Peyer's patch (tissue), 4 donors: Measurements from ENCODE around the gene C16orf90. TPM values are rescaled to one million over a fixed set of nuclear protein-coding genes. Genes with fewer than 3 reads are reported as not detected.

Experiments
- DNase-seq, 3 donors: peaks; one replicate each; pipeline ENCODE4 v3.0.0-alpha.2; 2017 to 2019
- H3K27ac ChIP-seq, 4 donors: fragments of 200-600 bp; sonication (generic); one replicate each; pipeline ENCODE4 v1.5.1; 2016 to 2019
- H3K27me3 ChIP-seq, 2 donors: fragments of 200-600 bp; sonication (generic); one replicate each; pipeline ENCODE4 v1.5.1; 2019
- H3K36me3 ChIP-seq, 3 donors: fragments of 200-600 bp; sonication (generic); one replicate each; pipeline ENCODE4 v1.5.1; 2016 to 2019
- H3K4me1 ChIP-seq, 4 donors: fragments of 200-600 bp; sonication (generic); one replicate each; pipeline ENCODE4 v1.5.1; 2016 to 2019
- H3K4me3 ChIP-seq, 4 donors: fragments of 200-600 bp; sonication (generic); 1 replicate in 3 of 4; 2 replicates in 1 of 4; pipeline ENCODE4 v1.5.1; 2016 to 2019; ENCODE audit warnings: mild to moderate bottlenecking in 1 of 4
- H3K9me3 ChIP-seq, 4 donors: fragments of 200-600 bp; sonication (generic); one replicate each; pipeline ENCODE4 v1.5.1; 2016 to 2019; ENCODE audit warnings: mild to moderate bottlenecking in 1 of 4
- CTCF ChIP-seq, 6 experiments: fragments of 450-650 bp in 4 of 6; fragments of 200-600 bp in 2 of 6; sonication (generic) in 1 of 6; IDR thresholded peaks; one replicate each; pipeline ENCODE4 v1.5.1; 2017 to 2019; ENCODE audit warnings: antibody characterized with exemption in 6 of 6, mild to moderate bottlenecking in 3 of 6, moderate library complexity in 1 of 6
- POLR2A ChIP-seq, 2 donors: fragments of 450-650 bp; IDR thresholded peaks; one replicate each; pipeline ENCODE4 v1.5.1; 2017; ENCODE audit warnings: antibody characterized with exemption in 2 of 2, mild to moderate bottlenecking in 2 of 2, moderate library complexity in 2 of 2
- total RNA-seq, 4 donors: library from RNA; depleted of rRNA; stranded (reverse); fragments of >200 nt; gene quantifications; one replicate each; pipeline ENCODE4 v1.1.0, GENCODE V29; 2016

C16orf90 gene
- total RNA-seq, 4 donors from 2014 or later = not detected

GRCh38 chr16:3496386-3496785 is 1.1 kb upstream of the C16orf90 start:
- no peak for DNase-seq
- no peak overlapping the region for H3K27ac ChIP-seq
- no peaks in the 10 kb centered on the region for H3K27me3 ChIP-seq
- no peaks in the 10 kb centered on the region for H3K9me3 ChIP-seq
- H3K4me3 ChIP-seq = no peak overlapping the region
- no peak for TF ChIP-seq CTCF (IDR thresholded peaks at IDR 0.05)
- TF ChIP-seq POLR2A (IDR thresholded peaks at IDR 0.05) = no peak
- H3K4me1 ChIP-seq = peaks cover 0 to 8% (median under 1%) of the 10 kb centered on the region in 4 donors
- H3K36me3 ChIP-seq = no peaks in the 10 kb centered on the region

- TF ChIP-seq POLR2A (IDR thresholded peaks at IDR 0.05) (no peak), CTCF (IDR thresholded peaks at IDR 0.05) (no peak)
- H3K36me3 ChIP-seq = no peaks in the 10 kb centered on the region
- no peak for DNase-seq
Measured at GRCh38 chr16:3494386-3494973, 809 bp downstream of the C16orf90 start.

GRCh38 chr16:3492356-3492755 is 2.9 kb downstream of the C16orf90 start:
- Histone ChIP-seq H3K9me3 (no peaks in the 10 kb centered on the region), H3K4me1 (no peaks in the 10 kb centered on the region), H3K36me3 (no peaks in the 10 kb centered on the region), H3K27me3 (no peaks in the 10 kb centered on the region), H3K4me3 (no peak overlapping the region), H3K27ac (no peak overlapping the region)
- TF ChIP-seq CTCF (IDR thresholded peaks at IDR 0.05) (no peak), POLR2A (IDR thresholded peaks at IDR 0.05) (no peak)
- DNase-seq = no peak

More at GRCh38 chr16:3494386-3494973, 809 bp downstream of the C16orf90 start:
- no peaks in the 10 kb centered on the region for H3K27me3 ChIP-seq
- H3K4me1 ChIP-seq = no peaks in the 10 kb centered on the region
- no peaks in the 10 kb centered on the region for H3K9me3 ChIP-seq
- no peak overlapping the region for H3K27ac ChIP-seq
- H3K4me3 ChIP-seq = no peak overlapping the region

DNA sequence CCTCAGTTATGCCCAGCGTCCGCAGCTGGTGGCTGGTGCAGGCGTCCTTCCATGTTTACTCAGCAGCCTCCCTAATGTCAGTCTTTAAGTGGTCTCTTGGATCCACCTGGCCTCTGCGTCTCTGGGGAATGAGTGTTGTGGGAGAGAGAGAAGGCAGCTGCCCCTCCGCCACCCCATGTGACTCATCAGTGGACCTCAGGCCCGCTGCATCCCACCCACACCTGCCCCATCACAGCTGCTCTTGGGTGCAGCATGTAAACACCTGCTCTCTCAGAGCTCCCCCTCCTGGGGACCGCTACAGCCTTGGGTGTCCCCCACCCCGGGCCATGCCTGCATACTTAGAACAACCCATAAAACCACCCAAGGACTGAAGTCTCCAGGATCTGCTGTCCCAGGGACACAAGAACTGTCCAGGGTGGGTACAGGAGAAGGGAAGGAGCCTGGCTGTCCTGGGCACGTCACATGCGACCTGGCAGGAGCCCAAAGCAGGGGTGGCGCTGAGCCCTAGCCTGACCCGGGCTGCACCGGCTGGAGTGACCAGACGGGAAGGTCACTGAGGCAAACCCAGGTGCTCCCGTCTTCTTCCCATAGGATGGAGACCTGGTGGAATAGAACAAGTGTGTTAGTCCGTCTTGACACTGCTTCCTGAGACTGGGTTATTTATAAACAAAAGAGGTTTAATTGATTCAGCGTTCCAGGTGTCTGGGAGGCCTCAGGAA is 4.2 kb downstream of the C16orf90 start:
- no peak for TF ChIP-seq CTCF (IDR thresholded peaks at IDR 0.05)
- TF ChIP-seq POLR2A (IDR thresholded peaks at IDR 0.05) = no peak
- no peak overlapping the region for H3K4me3 ChIP-seq
- no peaks in the 10 kb centered on the region for H3K27me3 ChIP-seq
- H3K36me3 ChIP-seq = peaks cover 0 to 8% (median 0%) of the 10 kb centered on the region in 3 donors
- peak in 1 of 3 donors; percentile 50 for DNase-seq
- H3K9me3 ChIP-seq = no peaks in the 10 kb centered on the region
- no peaks in the 10 kb centered on the region for H3K4me1 ChIP-seq
- H3K27ac ChIP-seq = no peak overlapping the region

DNA sequence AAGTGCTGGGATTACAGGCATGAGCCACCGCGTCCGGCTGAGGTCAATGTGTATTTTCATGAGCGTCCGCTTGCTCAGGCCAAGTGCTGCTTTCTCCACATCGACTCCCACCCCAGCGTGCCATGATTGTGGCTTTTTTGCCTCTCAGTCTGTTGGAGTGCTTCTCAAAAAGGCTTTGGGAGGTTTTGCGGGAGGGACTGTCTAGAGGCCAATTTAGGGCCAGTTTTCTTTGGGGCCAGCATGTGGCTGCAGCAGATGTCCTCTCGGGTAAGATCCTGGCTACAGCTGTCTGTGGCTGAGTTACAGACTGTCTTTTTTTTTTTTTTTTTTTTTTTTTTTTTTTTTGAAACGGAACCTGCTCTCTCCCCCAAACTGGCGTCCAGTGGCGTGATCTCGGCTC is 6.5 kb downstream of the C16orf90 start:
- TF ChIP-seq CTCF (IDR thresholded peaks at IDR 0.05) (no peak), POLR2A (IDR thresholded peaks at IDR 0.05) (no peak)
- DNase-seq = no peak
- Histone ChIP-seq H3K27ac (no peak overlapping the region), H3K27me3 (no peaks in the 10 kb centered on the region), H3K4me3 (no peak overlapping the region), H3K9me3 (no peaks in the 10 kb centered on the region), H3K36me3 (peaks cover 0 to 31% (median 0%) of the 10 kb centered on the region in 3 donors), H3K4me1 (no peaks in the 10 kb centered on the region)
